K562 (cell line): ENCODE measurements around the gene SOCS7. TPM values are rescaled to one million over a fixed set of nuclear protein-coding genes. Genes with fewer than 3 reads are reported as not detected.
A peak's percentile ranks its signal among the peaks of the same experiment; 100 is the strongest.

Experiments used
- ATAC-seq: fragments of 200-7000 bp; cut with Tn5 transposase; 3 replicates; pipeline ENCODE4 v1.9.1; 2020; ENCODE audit warnings: moderate library complexity
- BruUV-seq: library from RNA; stranded (reverse); fragments of 400-500 nt; replicated peaks from 2 replicates; lab custom pipeline; 2021; lab: Mats Ljungman, UMichigan
- CTCF ChIA-PET: fragments of 300-600 bp; formaldehyde crosslinking; extraction: SDS; loops from one replicate; lab custom pipeline; 2021; ENCODE audit warnings: low intra/inter-chr PET ratio; lab: Yijun Ruan, JAX
- POLR2A ChIA-PET: fragments of 300-600, 350-650 bp; sonication (Branson Sonifier 250); formaldehyde crosslinking; extraction: SDS; loops from one replicate; lab custom pipeline; 2021; ENCODE audit warnings: antibody characterized with exemption, inconsistent platforms; lab: Yijun Ruan, JAX
- DNase-seq, 4 experiments: peaks; one replicate each; pipeline versions ENCODE4 v3.0.0 to v3.0.0-alpha.2; 2011 to 2018; ENCODE audit warnings: low spot score in 3 of 4, mixed read lengths in 3 of 4; ENCODE audit errors: extremely low read depth in 1 of 4
- FAIRE-seq: peaks from 2 replicates; lab custom pipeline; 2011; peaks lifted over from hg19 to GRCh38; lab: Jason Lieb, UNC
- H2AFZ ChIP-seq: 2 replicates; pipeline ENCODE4 v1.6.0; 2011; ENCODE audit warnings: low read depth, low read length, control low read depth, inconsistent platforms
- H3K27ac ChIP-seq: fragments of 200-600 bp; 3 replicates; pipeline ENCODE4 v1.8.0; 2011; ENCODE audit warnings: low read depth, mild to moderate bottlenecking, control low read depth, inconsistent platforms, low read length, moderate library complexity, mixed read lengths; ENCODE audit errors: extremely low read depth
- H3K27me3 ChIP-seq, 2 experiments: fragments of 300-600 bp in 1 of 2; 2 replicates in 1 of 2; 3 replicates in 1 of 2; pipeline versions ENCODE4 v1.6.0 to v1.8.0; 2011; ENCODE audit warnings: inconsistent platforms in 2 of 2, low read length in 2 of 2, mild to moderate bottlenecking in 1 of 2, mixed read lengths in 1 of 2, moderate library complexity in 1 of 2; ENCODE audit not compliant: control insufficient read depth in 2 of 2, insufficient read depth in 2 of 2
- H3K36me3 ChIP-seq: fragments of 300-600 bp; 3 replicates; pipeline ENCODE4 v1.8.0; 2011; ENCODE audit warnings: mild to moderate bottlenecking, low read length, inconsistent platforms; ENCODE audit not compliant: control insufficient read depth, insufficient read depth
- H3K4me1 ChIP-seq, 2 experiments: fragments of 200-600 bp in 1 of 2; replicated peaks in 1 of 2; 2 replicates in 1 of 2; 3 replicates in 1 of 2; pipeline versions ENCODE4 v1.5.1 to v1.8.0; 2011; ENCODE audit warnings: inconsistent platforms in 2 of 2, low read length in 2 of 2, mild to moderate bottlenecking in 1 of 2, mixed read lengths in 1 of 2, moderate library complexity in 1 of 2; ENCODE audit not compliant: control insufficient read depth in 2 of 2, insufficient read depth in 2 of 2
- H3K4me2 ChIP-seq: 2 replicates; pipeline ENCODE4 v1.6.1; 2011; ENCODE audit warnings: low read length, control low read depth, inconsistent platforms, mixed read lengths; ENCODE audit not compliant: insufficient read depth
- H3K4me3 ChIP-seq: fragments of 200-600 bp; sonication (generic), shearing (Covaris generic); 2 replicates; pipeline ENCODE4 v1.5.1; 2016; ENCODE audit warnings: control low read depth, inconsistent platforms
- H3K79me2 ChIP-seq: fragments of 200-600 bp; 3 replicates; pipeline ENCODE4 v1.8.0; 2011; ENCODE audit warnings: low read length, inconsistent platforms; ENCODE audit not compliant: control insufficient read depth, insufficient read depth
- H3K9ac ChIP-seq, 2 experiments: 2 replicates each; pipeline versions ENCODE4 v1.6.0 to v1.6.1; 2011; ENCODE audit warnings: low read depth in 2 of 2, low read length in 2 of 2, control low read depth in 1 of 2, inconsistent platforms in 1 of 2, mild to moderate bottlenecking in 1 of 2, mixed read lengths in 1 of 2; ENCODE audit not compliant: insufficient read depth in 1 of 2
- H3K9me1 ChIP-seq: one replicate; pipeline ENCODE4 v1.6.0; 2011; ENCODE audit warnings: inconsistent platforms, mild to moderate bottlenecking, low read length, moderate library complexity; ENCODE audit not compliant: control insufficient read depth, insufficient read depth
- H3K9me3 ChIP-seq: replicated peaks from 2 replicates; pipeline ENCODE4 v1.5.1; 2011; ENCODE audit warnings: low read depth, low read length, inconsistent platforms; ENCODE audit not compliant: control insufficient read depth, insufficient read depth
- H4K20me1 ChIP-seq: replicated peaks from 2 replicates; pipeline ENCODE4 v1.6.1; 2011; ENCODE audit warnings: low read length, inconsistent platforms, mixed read lengths; ENCODE audit not compliant: control insufficient read depth, insufficient read depth
- ARID1B ChIP-seq: fragments of 450-650 bp; IDR thresholded peaks from 2 replicates; pipeline ENCODE4 v1.6.1; 2016; ENCODE audit warnings: antibody characterized with exemption, mild to moderate bottlenecking, inconsistent platforms
- C11orf30 ChIP-seq: fragments of 450-650 bp; IDR thresholded peaks from 2 replicates; pipeline ENCODE4 v1.6.1; 2016; ENCODE audit warnings: low read depth, mild to moderate bottlenecking
- LEF1 ChIP-seq: fragments of 450-650 bp; IDR thresholded peaks from 2 replicates; pipeline ENCODE4 v1.6.1; 2016; ENCODE audit warnings: mild to moderate bottlenecking
- MEIS2 ChIP-seq: fragments of 450-650 bp; IDR thresholded peaks from 2 replicates; pipeline ENCODE4 v1.6.1; 2014; ENCODE audit warnings: mild to moderate bottlenecking; ENCODE audit not compliant: partially characterized antibody
- PTBP1 ChIP-seq: fragments of 200-400 bp; formaldehyde crosslinking; IDR thresholded peaks from 2 replicates; pipeline ENCODE4 v1.6.1; 2017; ENCODE audit warnings: low read depth, low read length
- RBM15 ChIP-seq: fragments of 200-400 bp; formaldehyde crosslinking; IDR thresholded peaks from 2 replicates; pipeline ENCODE4 v1.6.1; 2018; ENCODE audit warnings: mild to moderate bottlenecking, low read length, moderate library complexity; ENCODE audit not compliant: insufficient read depth
- ZBTB17 ChIP-seq: fragments of 450-650 bp; formaldehyde crosslinking; IDR thresholded peaks from 2 replicates; pipeline ENCODE4 v1.4.0; 2020; ENCODE audit warnings: mild to moderate bottlenecking
- ZBTB7A ChIP-seq: IDR thresholded peaks from 2 replicates; pipeline ENCODE4 v1.6.1; 2011; ENCODE audit warnings: low read depth, mild to moderate bottlenecking, low read length, moderate library complexity, borderline replicate concordance; ENCODE audit not compliant: control insufficient read depth
- ZNF695 ChIP-seq: fragments of 450-650 bp; formaldehyde crosslinking; IDR thresholded peaks from 2 replicates; pipeline ENCODE4 v1.4.0; 2020; ENCODE audit warnings: mild to moderate bottlenecking, moderate library complexity
- whole genome bisulfite sequencing: fragments of 100-300 bp; shearing (Covaris generic); methylation state at CpG from one replicate; pipeline ENCODE4 v1.1.6; 2016; ENCODE audit warnings: low coverage, mixed read lengths; ENCODE audit not compliant: insufficient coverage; ENCODE audit errors: missing lambda C conversion rate; 5-methylcytosine and 5-hydroxymethylcytosine counted together
- in situ Hi-C: fragments of 300-500 bp; cut with MboI; formaldehyde crosslinking; loops from 4 replicates; pipeline ENCODE4 v1.15.0; 2018; ENCODE audit warnings: inconsistent platforms, mixed read lengths
- intact Hi-C: fragments of 100-400 bp; cut with micrococcal nuclease; formaldehyde crosslinking; loops from 2 replicates; pipeline ENCODE4 v1.14.2; 2022
- polyA plus RNA-seq, 8 experiments: library from polyadenylated mRNA; depleted of rRNA in 4 of 8; stranded (reverse) in 5 of 8; unstranded in 3 of 8; fragments of >200 nt; fragmentation: Nextera tagmentation in 2 of 8; fragmentation: Illumina TruSeq in 1 of 8; extraction: Ambion mirVana in 2 of 8; extraction: Trizol in 1 of 8; gene quantifications; 2 replicates each; pipeline versions ENCODE4 v1.2.1 to v1.2.3, GENCODE V29; 2011 to 2014; ENCODE audit warnings: inconsistent platforms in 1 of 8, missing spikeins in 1 of 8
- total RNA-seq, 7 experiments: library from RNA; depleted of rRNA in 6 of 7; stranded (reverse); fragments of >200 nt in 6 of 7; fragmentation: Illumina TruSeq in 2 of 7; extraction: Trizol in 2 of 7; gene quantifications; 2 replicates each; pipeline versions ENCODE4 v1.2.1 to v1.2.3, GENCODE V29; 2011 to 2021; ENCODE audit warnings: low replicate concordance in 1 of 7
- TF ChIP-seq, protein P1 (sequence below): sonication (generic); formaldehyde crosslinking; IDR thresholded peaks from 2 replicates; pipeline ENCODE4 v1.8.0; 2022; ENCODE audit warnings: mild to moderate bottlenecking, low read depth, missing genetic modification reagents
- TF ChIP-seq, protein P2 (sequence below): fragments of 450-650 bp; formaldehyde crosslinking; IDR thresholded peaks from 2 replicates; pipeline ENCODE4 v1.4.0; 2020; ENCODE audit warnings: mild to moderate bottlenecking, moderate library complexity

The SOCS7 gene
- total and polyA plus RNA-seq, 9 of the 15 experiments (the other 6 are each of a cell fraction or from before 2014, with no cell fraction given) = 0.94 to 14.5 (median 8.2) TPM

GRCh38 chr17:38434178-38434665 is 82.6 kb downstream of the SOCS7 start:
- Histone ChIP-seq H3K4me2 (no peak overlapping the region), H3K4me3 (no peak overlapping the region), H3K9ac (peak overlapping the region in 1 of 2 experiments; percentile 52; a peak in 1 of 4 replicates), H4K20me1 (peaks cover 9% of the 10 kb centered on the region; the same call in 1 of the 2 replicates), H3K27me3 (peaks cover 6 to 53% of the 10 kb centered on the region in 2 experiments; a peak in 4 of 5 replicates), H3K9me3 (no peaks in the 10 kb centered on the region), H3K27ac (no peak overlapping the region), H3K4me1 (peaks cover 4 to 6% of the 10 kb centered on the region in 2 experiments), H3K9me1 (no peaks in the 10 kb centered on the region), H2AFZ (no peak overlapping the region), H3K79me2 (no peaks in the 10 kb centered on the region), H3K36me3 (no peaks in the 10 kb centered on the region)
- TF ChIP-seq MEIS2 (no peak), LEF1 (no peak), PTBP1 (no peak), ZBTB17 (CRISPR knock-in tag) (no peak), ARID1B (no peak), RBM15 (no peak), C11orf30 (no peak), ZNF695 (CRISPR knock-in tag) (no peak), ZBTB7A (no peak)
- TF ChIP-seq, protein P1, sequence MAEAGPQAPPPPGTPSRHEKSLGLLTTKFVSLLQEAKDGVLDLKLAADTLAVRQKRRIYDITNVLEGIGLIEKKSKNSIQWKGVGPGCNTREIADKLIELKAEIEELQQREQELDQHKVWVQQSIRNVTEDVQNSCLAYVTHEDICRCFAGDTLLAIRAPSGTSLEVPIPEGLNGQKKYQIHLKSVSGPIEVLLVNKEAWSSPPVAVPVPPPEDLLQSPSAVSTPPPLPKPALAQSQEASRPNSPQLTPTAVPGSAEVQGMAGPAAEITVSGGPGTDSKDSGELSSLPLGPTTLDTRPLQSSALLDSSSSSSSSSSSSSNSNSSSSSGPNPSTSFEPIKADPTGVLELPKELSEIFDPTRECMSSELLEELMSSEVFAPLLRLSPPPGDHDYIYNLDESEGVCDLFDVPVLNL (CRISPR knock-in tag) = no peak
- TF ChIP-seq, protein P2, sequence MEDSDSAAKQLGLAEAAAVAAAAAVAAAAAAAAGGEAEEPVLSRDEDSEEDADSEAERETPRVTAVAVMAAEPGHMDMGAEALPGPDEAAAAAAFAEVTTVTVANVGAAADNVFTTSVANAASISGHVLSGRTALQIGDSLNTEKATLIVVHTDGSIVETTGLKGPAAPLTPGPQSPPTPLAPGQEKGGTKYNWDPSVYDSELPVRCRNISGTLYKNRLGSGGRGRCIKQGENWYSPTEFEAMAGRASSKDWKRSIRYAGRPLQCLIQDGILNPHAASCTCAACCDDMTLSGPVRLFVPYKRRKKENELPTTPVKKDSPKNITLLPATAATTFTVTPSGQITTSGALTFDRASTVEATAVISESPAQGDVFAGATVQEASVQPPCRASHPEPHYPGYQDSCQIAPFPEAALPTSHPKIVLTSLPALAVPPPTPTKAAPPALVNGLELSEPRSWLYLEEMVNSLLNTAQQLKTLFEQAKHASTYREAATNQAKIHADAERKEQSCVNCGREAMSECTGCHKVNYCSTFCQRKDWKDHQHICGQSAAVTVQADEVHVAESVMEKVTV (CRISPR knock-in tag) = no peak
- WGBS = 28% methylated on average over 21 of the region's 21 CpGs
- FAIRE-seq (no peak), DNase-seq (no peak), ATAC-seq (no peak; the same call in 2 of the 3 replicates)
- intact Hi-C loops = no loop called here
- ChIA-PET CTCF (no interaction called here), POLR2A (interaction anchor here (0.6 to 1.1 kb wide), 2 partner anchors 20 to 298 kb away, joined by 3 read pairs; no protein-coding TSS in a partner anchor)
- in situ Hi-C loops = loop anchor here (10.0 kb wide), 1 partner anchor 141 kb away; no protein-coding TSS in a partner anchor
- no TSS peak for BruUV-seq
